ENCODE measurements around the gene RAB11FIP3. TPM values are rescaled to one million over a fixed set of nuclear protein-coding genes. Genes with fewer than 3 reads are reported as not detected.

Gene RAB11FIP3
- total RNA-seq, 1 experiment from 2014 or later = 35.8 TPM

GRCh38 chr16:405548-406506 is 19.6 kb upstream of the RAB11FIP3 start:
- H3K4me3 Mint-ChIP-seq (ENCODE audit: unreplicated experiment) = peak overlapping the region; percentile 50
- ChIA-PET POLR2A (interaction anchor here (0.6 kb wide), 1 partner anchor 49 kb away, joined by 3 read pairs; no protein-coding TSS in a partner anchor), CTCF (no interaction called here)
- H3K27me3 Mint-ChIP-seq (ENCODE audit: insufficient read depth, unreplicated experiment) = no peaks in the 10 kb centered on the region
- intact Hi-C loops (cut with micrococcal nuclease; ENCODE audit: unreplicated experiment) = no loop called here
- no peaks in the 10 kb centered on the region for H3K9me3 Mint-ChIP-seq (ENCODE audit: unreplicated experiment)
- peak; percentile 60 to 66 for DNase-seq
- H3K27me3 ChIP-seq (replicated peaks; ENCODE audit: control insufficient read depth, insufficient read depth, low read length) = no peaks in the 10 kb centered on the region
- H3K4me1 ChIP-seq = peaks cover 30% of the 10 kb centered on the region
- H3K9me3 ChIP-seq = no peaks in the 10 kb centered on the region
- H3K4me3 ChIP-seq (ENCODE audit: low read depth, low read length) = no peak overlapping the region
- no peak for TF ChIP-seq CTCF (IDR thresholded peaks at IDR 0.05; ENCODE audit: insufficient read depth in 1 of 2, low read depth in 1 of 2, low read length in 1 of 2, severe bottlenecking in 1 of 2, unreplicated experiment in 1 of 2)
- peaks cover 7% of the 10 kb centered on the region for H3K4me1 Mint-ChIP-seq (ENCODE audit: low read depth, unreplicated experiment)
- peak overlapping the region; percentile 75 for H3K27ac Mint-ChIP-seq (ENCODE audit: unreplicated experiment)
- peaks cover 31% of the 10 kb centered on the region for H3K36me3 Mint-ChIP-seq (ENCODE audit: insufficient read depth, unreplicated experiment)
- BruUV-seq (replicated peaks) = no TSS peak
- no peaks in the 10 kb centered on the region; the same call in 1 of the 2 replicates for H3K36me3 ChIP-seq (ENCODE audit: control insufficient read depth, insufficient read depth, low read length)

GRCh38 chr16:407253-407652 is 18.2 kb upstream of the RAB11FIP3 start:
- intact Hi-C loops (cut with micrococcal nuclease; ENCODE audit: unreplicated experiment) = no loop called here
- Mint-ChIP-seq H3K27me3 (ENCODE audit: insufficient read depth, unreplicated experiment) (no peaks in the 10 kb centered on the region), H3K36me3 (ENCODE audit: insufficient read depth, unreplicated experiment) (peaks cover 30% of the 10 kb centered on the region), H3K4me3 (ENCODE audit: unreplicated experiment) (no peak overlapping the region), H3K4me1 (ENCODE audit: low read depth, unreplicated experiment) (peaks cover 7% of the 10 kb centered on the region), H3K9me3 (ENCODE audit: unreplicated experiment) (no peaks in the 10 kb centered on the region), H3K27ac (ENCODE audit: unreplicated experiment) (no peak overlapping the region)
- no peak for TF ChIP-seq CTCF (IDR thresholded peaks at IDR 0.05; ENCODE audit: insufficient read depth in 1 of 2, low read depth in 1 of 2, low read length in 1 of 2, severe bottlenecking in 1 of 2, unreplicated experiment in 1 of 2)
- H3K9me3 ChIP-seq = no peaks in the 10 kb centered on the region
- no peak for DNase-seq
- ChIA-PET CTCF (no interaction called here), POLR2A (no interaction called here)
- no peaks in the 10 kb centered on the region for H3K27me3 ChIP-seq (replicated peaks; ENCODE audit: control insufficient read depth, insufficient read depth, low read length)
- peaks cover 30% of the 10 kb centered on the region for H3K4me1 ChIP-seq
- no peak overlapping the region for H3K4me3 ChIP-seq (ENCODE audit: low read depth, low read length)
- no TSS peak for BruUV-seq (replicated peaks)
- peaks cover 2% of the 10 kb centered on the region; the same call in 1 of the 2 replicates for H3K36me3 ChIP-seq (ENCODE audit: control insufficient read depth, insufficient read depth, low read length)

GRCh38 chr16:410516-411178 is 14.8 kb upstream of the RAB11FIP3 start:
- no TSS peak for BruUV-seq (replicated peaks)
- H3K4me3 Mint-ChIP-seq (ENCODE audit: unreplicated experiment) = no peak overlapping the region
- ChIA-PET CTCF (interaction anchor here (0.6 kb wide), 1 partner anchor 9 kb away, joined by 9 read pairs; no protein-coding TSS in a partner anchor), POLR2A (no interaction called here)
- no peaks in the 10 kb centered on the region for H3K9me3 ChIP-seq
- peaks cover 1% of the 10 kb centered on the region for H3K4me1 Mint-ChIP-seq (ENCODE audit: low read depth, unreplicated experiment)
- H3K9me3 Mint-ChIP-seq (ENCODE audit: unreplicated experiment) = no peaks in the 10 kb centered on the region
- peaks cover 2% of the 10 kb centered on the region; the same call in 1 of the 2 replicates for H3K36me3 ChIP-seq (ENCODE audit: control insufficient read depth, insufficient read depth, low read length)
- DNase-seq = no peak
- no peaks in the 10 kb centered on the region for H3K27me3 ChIP-seq (replicated peaks; ENCODE audit: control insufficient read depth, insufficient read depth, low read length)
- H3K4me1 ChIP-seq = peaks cover 7% of the 10 kb centered on the region
- no peak for TF ChIP-seq CTCF (IDR thresholded peaks at IDR 0.05; ENCODE audit: insufficient read depth in 1 of 2, low read depth in 1 of 2, low read length in 1 of 2, severe bottlenecking in 1 of 2, unreplicated experiment in 1 of 2)
- no peak overlapping the region for H3K4me3 ChIP-seq (ENCODE audit: low read depth, low read length)
- intact Hi-C loops (cut with micrococcal nuclease; ENCODE audit: unreplicated experiment) = no loop called here
- H3K27ac Mint-ChIP-seq (ENCODE audit: unreplicated experiment) = no peak overlapping the region
- peaks cover 28% of the 10 kb centered on the region for H3K36me3 Mint-ChIP-seq (ENCODE audit: insufficient read depth, unreplicated experiment)
- H3K27me3 Mint-ChIP-seq (ENCODE audit: insufficient read depth, unreplicated experiment) = no peaks in the 10 kb centered on the region

All from Caco-2 (cell line).